ENCODE measurements around the gene CTDSPL. TPM values are rescaled to one million over a fixed set of nuclear protein-coding genes. Genes with fewer than 3 reads are reported as not detected.
A peak's percentile ranks its signal among the peaks of the same experiment; 100 is the strongest.

The CTDSPL gene
- total RNA-seq, 3 donors from 2014 or later (not counting 1 experiment from before 2014, with no cell fraction given): 0.50 to 3.4 (median 1.8) TPM

GRCh38 chr3:37994639-37994972 lies 132.9 kb downstream of the CTDSPL start:
- no peaks in the 10 kb centered on the region for H3K27me3 ChIP-seq (ENCODE audit: control insufficient read depth, insufficient read depth, low read length)
- Mint-ChIP-seq H3K36me3 (no peaks in the 10 kb centered on the region), H3K9me3 (no peaks in the 10 kb centered on the region), H3K27me3 (ENCODE audit: low read depth in 2 of 2) (no peaks in the 10 kb centered on the region), H3K27ac (peak overlapping the region; percentile 82 to 96), H3K4me1 (peaks cover 46 to 59% of the 10 kb centered on the region in 2 donors), H3K4me3 (peak overlapping the region; percentile 91)
- peaks cover 44% of the 10 kb centered on the region for H3K4me1 ChIP-seq (ENCODE audit: control insufficient read depth, insufficient read depth, low read length)
- 0% methylated on average over 1 of the region's 2 CpGs for WGBS (ENCODE audit: insufficient coverage)
- H3K4me3 ChIP-seq (ENCODE audit: low read length): peak overlapping the region; percentile 59
- ATAC-seq (no peak), DNase-seq (no peak)
- peak overlapping the region; percentile 64 for H3K27ac ChIP-seq (ENCODE audit: low read length)
- H3K36me3 ChIP-seq (ENCODE audit: control insufficient read depth, insufficient read depth, low read length): peaks cover under 1% of the 10 kb centered on the region
- intact Hi-C loops (cut with micrococcal nuclease): no loop called here
- TF ChIP-seq CTCF (IDR thresholded peaks at IDR 0.05): no peak
- H3K9me3 ChIP-seq (ENCODE audit: control insufficient read depth, insufficient read depth, low read length): no peaks in the 10 kb centered on the region

- Mint-ChIP-seq H3K27me3 (ENCODE audit: low read depth in 2 of 2) (no peaks in the 10 kb centered on the region), H3K27ac (peak overlapping the region; percentile 82 to 96), H3K4me3 (peak overlapping the region; percentile 91), H3K36me3 (no peaks in the 10 kb centered on the region), H3K4me1 (peaks cover 46 to 60% of the 10 kb centered on the region in 2 donors), H3K9me3 (no peaks in the 10 kb centered on the region)
- no peak overlapping the region for H3K27ac ChIP-seq (ENCODE audit: low read length)
- peaks cover 6% of the 10 kb centered on the region for H3K36me3 ChIP-seq (ENCODE audit: control insufficient read depth, insufficient read depth, low read length)
- DNase-seq: peak in 1 of 2 donors; percentile 50
- 83% methylated on average over 10 of the region's 10 CpGs for WGBS (ENCODE audit: insufficient coverage)
- H3K4me3 ChIP-seq (ENCODE audit: low read length): no peak overlapping the region
- no peak for ATAC-seq
- TF ChIP-seq CTCF (IDR thresholded peaks at IDR 0.05): no peak
- H3K4me1 ChIP-seq (ENCODE audit: control insufficient read depth, insufficient read depth, low read length): peaks cover 44% of the 10 kb centered on the region
- no peaks in the 10 kb centered on the region for H3K27me3 ChIP-seq (ENCODE audit: control insufficient read depth, insufficient read depth, low read length)
- intact Hi-C loops (cut with micrococcal nuclease): loop anchor here (2.0 kb wide), 1 partner anchor 43 kb away; the partner anchor contains the start of gene DLEC1
- H3K9me3 ChIP-seq (ENCODE audit: control insufficient read depth, insufficient read depth, low read length): no peaks in the 10 kb centered on the region
Measured at GRCh38 chr3:37995652-37996641, 134.3 kb downstream of the CTDSPL start.

GRCh38 chr3:37996785-37997301 lies 135.2 kb downstream of the CTDSPL start:
- Mint-ChIP-seq H3K36me3 (no peaks in the 10 kb centered on the region), H3K9me3 (no peaks in the 10 kb centered on the region), H3K27ac (peak overlapping the region; percentile 71 to 96), H3K4me1 (peaks cover 46 to 60% of the 10 kb centered on the region in 2 donors), H3K4me3 (peak overlapping the region; percentile 67), H3K27me3 (ENCODE audit: low read depth in 2 of 2) (no peaks in the 10 kb centered on the region)
- peak; percentile 74 to 92 for DNase-seq
- Histone ChIP-seq H3K4me3 (ENCODE audit: low read length) (no peak overlapping the region), H3K27ac (ENCODE audit: low read length) (no peak overlapping the region), H3K4me1 (ENCODE audit: control insufficient read depth, insufficient read depth, low read length) (peaks cover 44% of the 10 kb centered on the region), H3K36me3 (ENCODE audit: control insufficient read depth, insufficient read depth, low read length) (peaks cover 14% of the 10 kb centered on the region), H3K9me3 (ENCODE audit: control insufficient read depth, insufficient read depth, low read length) (no peaks in the 10 kb centered on the region), H3K27me3 (ENCODE audit: control insufficient read depth, insufficient read depth, low read length) (no peaks in the 10 kb centered on the region)
- ATAC-seq: peak; percentile 62 to 82 (median 70)
- intact Hi-C loops (cut with micrococcal nuclease): loop anchor here (2.0 kb wide), 1 partner anchor 42 kb away; the partner anchor contains the start of gene DLEC1
- TF ChIP-seq CTCF (IDR thresholded peaks at IDR 0.05): peak; percentile 91
- 54% methylated on average over 7 of the region's 7 CpGs for WGBS (ENCODE audit: insufficient coverage)
